HG02885 (cell line): ENCODE data around the gene WDR46.
"Not testable (repeated sequence)": the region's sequence is repeated elsewhere in the genome, so short reads cannot be mapped to it uniquely, and the experiment has no call there.

Experiments used
- ATAC-seq: cut with Tn5 transposase; IDR thresholded peaks from one replicate; pipeline ENCODE4 v1.9.1; 2021; ENCODE audit warnings: mild to moderate bottlenecking; ENCODE audit not compliant: unreplicated experiment, poor library complexity

Gene WDR46

DNA sequence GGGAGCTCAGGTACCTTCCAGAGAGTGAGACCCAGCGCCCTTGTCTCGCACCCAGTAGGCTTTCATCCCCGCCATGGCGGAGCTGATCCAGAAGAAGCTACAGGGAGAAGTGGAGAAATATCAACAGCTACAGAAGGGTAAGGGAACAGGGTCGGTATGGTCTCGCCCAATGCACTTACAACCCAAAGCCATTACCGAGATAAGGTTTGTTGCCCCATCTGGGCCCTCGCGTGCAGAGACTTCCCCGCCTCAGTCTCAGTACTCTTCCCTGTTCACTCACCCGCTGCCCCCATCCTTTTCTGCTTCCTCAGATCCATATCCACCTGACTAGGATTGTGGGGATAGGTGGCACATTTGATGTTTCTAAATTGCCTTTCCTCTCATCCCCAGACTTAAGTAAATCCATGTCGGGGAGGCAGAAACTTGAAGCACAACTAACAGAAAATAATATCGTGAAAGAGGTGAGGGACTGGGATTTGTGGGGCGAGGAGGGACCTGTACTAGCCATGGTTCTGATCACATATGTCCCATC lies 811 bp upstream of the WDR46 start:
- no peak for ATAC-seq

DNA sequence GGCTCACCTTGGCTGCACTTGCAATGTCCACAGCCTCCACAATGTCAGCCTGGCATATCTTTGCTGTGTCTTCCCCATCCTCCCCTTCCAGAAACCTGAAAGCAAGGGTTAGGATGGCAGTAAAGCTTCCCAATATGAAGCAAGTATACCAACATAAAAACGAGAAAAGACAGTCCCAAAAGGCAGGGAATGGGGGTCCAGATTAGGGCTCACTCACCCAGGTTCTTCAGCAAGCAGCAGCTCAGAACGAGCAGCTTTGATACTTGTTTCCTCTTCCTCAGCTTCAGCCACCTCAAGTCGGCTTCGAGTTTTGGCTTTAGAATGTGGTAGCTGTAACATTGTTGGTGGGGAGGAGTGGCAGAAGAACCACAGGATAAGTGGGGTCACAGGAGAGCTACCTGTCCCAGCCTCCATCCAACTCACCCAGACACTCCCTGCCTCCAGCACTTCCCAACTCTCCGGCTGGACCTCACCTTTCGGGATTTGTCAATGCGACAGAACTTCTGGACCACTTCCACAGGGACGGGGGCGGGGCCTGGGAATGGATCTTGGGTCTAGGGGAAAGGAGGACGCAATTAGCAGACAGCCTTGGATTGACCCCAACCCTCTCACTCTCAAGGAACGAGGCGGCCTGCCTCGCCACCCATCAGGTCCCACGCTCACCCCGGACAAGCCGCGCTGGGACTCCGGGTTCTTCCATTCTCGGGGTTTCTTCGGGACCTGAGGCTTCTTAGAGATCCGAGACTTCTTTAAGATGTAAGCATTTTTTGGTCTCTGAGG lies 708 bp downstream of the WDR46 start:
- ATAC-seq = no peak

DNA sequence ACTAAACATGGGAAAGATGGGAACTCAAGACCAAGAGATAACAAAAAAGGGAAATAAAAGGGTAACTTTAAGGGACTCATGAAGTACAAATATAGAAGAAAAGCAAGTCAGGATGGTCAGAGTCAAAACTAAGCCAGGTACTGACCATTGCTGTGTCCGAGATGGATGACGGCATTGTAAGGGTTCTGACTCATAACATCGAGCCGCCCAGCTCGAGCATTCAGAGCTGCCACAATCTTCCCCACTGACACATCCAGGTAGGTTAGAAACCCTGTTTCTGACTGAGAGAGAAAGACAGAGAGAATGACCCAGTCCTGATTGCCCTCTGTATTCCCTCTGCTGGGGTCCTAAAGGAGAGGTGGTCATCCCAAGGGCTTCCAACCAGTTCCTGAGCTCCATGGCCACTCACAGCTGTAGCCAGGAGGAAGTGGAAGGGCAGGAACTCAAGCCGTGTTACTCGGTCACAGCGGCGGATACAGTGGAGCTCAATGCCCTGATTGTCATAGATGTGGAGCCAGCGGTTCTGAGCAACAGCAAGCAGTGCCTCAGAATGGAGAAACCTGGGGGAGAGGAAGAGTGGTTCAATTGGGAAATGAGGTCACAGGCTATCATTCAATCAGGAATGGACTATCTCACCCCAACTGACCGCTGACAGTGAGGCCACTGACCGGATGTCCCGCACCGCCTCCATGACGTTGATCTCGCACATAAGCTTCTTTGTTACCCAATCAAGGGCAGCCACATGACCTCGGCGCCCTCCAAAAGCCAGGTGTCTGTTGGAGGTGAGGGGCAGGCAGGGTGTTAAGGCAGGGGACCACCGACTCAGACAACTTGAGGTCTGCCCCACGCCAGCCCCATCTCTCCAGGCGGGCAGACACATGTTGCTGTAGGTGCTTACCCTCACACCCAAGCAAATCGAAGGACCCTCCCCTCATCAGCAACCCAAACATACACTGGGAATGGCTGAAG lies 1.8 kb downstream of the WDR46 start:
- no peak for ATAC-seq

DNA sequence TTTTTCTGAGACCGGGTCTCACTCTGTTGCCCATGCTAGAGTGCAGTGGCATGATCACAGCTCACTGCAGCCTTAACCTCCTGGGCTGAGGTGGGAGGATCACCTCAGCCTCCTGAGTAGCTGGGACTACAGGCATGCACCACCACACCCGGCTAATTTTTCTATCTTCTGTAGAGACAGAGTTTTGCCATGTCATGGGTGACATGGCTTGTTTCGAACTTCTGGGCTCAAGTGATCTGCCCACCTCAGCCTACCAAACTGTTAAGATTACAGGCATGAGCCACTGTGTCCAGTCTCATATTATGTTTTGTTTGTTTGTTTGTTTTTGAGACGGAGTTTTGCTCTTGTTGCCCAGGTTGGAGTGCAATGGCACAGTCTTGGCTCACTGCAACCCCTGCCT lies 3.8 kb downstream of the WDR46 start:
- ATAC-seq = not testable (repeated sequence)

DNA sequence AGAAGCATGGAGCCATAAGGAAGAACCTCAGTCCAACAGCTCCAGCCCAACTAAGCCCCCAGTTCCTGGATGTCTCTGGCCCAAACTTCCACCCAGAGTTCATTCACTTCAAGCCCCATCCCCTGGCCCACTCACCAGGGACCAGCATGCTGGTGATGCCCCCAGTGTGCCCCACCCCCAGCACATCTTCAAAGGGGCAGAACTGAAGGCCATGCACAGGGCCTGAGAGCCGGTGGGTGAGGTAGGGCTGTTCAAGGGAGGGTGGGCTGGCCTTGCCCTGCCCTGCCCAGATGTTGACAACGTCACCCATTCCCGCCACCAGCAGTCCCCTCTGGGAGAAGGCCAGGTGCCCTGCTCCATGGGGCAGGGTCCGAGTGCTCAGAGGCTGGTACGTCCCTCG lies 8.5 kb downstream of the WDR46 start:
- no peak for ATAC-seq

DNA sequence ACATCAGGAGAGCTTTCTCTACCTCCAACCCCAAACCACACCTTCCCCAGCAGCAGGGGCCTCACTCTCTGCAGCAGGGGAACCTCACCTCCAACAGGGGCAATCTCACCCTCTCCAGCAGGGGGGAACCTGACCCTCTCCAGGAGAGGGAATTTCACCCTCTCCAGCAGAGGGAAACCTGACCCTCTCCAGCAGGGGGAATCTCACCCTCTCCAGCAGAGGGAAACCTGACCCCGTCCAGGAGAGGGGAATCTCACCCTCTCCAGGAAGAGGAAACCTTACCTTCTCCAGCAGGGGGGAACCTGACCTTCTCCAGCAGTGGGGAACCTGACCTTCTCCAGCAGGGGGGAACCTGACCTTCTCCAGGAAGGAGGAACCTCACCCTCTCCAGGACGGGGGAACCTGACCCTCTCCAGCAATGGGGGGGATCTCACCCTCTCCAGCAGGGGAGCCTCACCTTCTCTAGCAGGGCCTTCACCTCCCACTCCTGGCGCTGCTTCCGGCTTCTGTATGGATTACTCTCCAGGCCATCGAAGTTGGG lies 9.0 kb downstream of the WDR46 start:
- no peak for ATAC-seq

DNA sequence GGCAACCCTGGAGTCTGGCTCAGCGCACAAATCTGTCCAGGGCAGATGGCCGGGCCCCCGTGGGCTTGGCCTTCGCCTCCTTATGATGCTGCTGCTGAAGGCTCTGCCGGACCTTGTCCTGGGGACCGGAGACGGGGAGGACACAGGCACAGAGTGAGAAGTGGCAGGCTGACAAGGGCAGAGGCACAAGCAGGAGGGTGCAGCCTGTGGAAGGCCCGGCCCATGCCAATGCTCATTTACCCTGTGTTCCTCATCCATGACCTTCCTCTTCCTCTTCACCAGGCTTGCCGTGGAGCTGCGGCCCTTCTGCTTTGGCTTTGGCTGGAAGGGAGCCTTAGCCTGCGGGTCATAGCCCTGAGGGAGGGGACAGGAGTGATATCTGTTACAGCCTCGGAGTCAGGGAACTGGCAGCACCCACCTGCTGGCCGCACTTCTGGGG lies 9.8 kb downstream of the WDR46 start:
- ATAC-seq = no peak

DNA sequence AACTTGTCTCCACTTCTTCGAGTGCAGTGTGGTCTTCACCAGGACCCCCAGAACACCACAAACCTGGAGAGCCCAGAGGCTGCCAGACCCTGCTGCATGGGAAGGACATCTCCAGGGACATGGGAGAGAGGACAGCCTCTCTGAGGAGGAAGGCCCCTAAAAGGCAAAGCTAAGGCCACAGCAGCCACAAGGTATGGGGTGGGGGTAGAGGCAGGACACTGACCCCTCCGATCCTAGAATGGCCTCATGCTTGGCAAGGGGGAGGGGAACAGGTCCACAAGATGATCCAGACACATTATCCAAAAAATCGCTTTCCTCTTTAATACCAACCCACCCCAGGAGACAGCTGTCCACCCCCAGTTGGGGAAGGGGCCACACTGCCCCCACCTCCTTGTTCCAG lies 10.2 kb downstream of the WDR46 start:
- ATAC-seq = no peak

DNA sequence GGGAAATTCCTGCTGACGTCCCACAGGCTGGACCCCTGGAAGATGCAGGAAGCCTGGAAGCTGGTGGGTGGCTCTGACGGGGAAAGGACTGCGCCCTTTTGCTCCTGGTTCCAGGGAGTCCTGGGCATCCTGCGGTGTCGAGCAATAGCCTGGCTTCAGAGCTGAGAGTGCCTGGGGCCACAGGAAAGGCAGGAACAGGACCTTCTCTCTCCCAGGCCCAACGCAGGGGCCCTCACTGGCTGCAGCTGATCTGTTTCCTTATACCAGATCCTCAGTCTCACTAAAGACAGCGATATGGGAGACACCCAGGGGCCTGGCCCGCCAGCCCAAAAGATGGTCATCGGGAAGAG lies 10.7 kb downstream of the WDR46 start:
- ATAC-seq = no peak

DNA sequence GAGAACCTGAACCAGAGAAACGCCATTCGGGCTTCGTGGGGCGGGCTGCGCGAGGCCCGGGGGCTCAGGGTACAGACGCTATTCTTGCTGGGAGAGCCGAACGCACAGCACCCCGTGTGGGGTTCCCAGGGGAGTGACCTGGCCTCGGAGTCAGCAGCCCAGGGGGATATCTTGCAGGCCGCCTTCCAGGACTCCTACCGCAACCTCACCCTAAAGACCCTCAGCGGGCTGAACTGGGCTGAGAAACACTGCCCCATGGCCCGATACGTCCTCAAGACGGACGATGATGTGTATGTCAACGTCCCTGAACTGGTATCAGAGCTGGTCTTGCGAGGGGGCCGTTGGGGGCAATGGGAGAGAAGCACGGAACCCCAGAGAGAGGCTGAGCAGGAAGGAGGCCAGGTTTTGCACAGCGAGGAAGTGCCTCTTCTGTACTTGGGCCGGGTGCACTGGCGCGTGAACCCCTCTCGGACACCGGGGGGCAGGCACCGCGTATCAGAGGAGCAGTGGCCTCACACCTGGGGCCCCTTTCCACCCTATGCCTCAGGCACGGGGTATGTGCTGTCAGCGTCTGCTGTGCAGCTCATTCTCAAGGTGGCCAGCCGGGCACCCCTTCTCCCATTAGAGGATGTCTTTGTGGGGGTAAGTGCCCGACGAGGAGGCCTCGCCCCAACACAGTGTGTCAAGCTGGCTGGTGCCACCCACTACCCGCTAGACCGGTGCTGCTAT lies 11.2 kb downstream of the WDR46 start:
- no peak for ATAC-seq

DNA sequence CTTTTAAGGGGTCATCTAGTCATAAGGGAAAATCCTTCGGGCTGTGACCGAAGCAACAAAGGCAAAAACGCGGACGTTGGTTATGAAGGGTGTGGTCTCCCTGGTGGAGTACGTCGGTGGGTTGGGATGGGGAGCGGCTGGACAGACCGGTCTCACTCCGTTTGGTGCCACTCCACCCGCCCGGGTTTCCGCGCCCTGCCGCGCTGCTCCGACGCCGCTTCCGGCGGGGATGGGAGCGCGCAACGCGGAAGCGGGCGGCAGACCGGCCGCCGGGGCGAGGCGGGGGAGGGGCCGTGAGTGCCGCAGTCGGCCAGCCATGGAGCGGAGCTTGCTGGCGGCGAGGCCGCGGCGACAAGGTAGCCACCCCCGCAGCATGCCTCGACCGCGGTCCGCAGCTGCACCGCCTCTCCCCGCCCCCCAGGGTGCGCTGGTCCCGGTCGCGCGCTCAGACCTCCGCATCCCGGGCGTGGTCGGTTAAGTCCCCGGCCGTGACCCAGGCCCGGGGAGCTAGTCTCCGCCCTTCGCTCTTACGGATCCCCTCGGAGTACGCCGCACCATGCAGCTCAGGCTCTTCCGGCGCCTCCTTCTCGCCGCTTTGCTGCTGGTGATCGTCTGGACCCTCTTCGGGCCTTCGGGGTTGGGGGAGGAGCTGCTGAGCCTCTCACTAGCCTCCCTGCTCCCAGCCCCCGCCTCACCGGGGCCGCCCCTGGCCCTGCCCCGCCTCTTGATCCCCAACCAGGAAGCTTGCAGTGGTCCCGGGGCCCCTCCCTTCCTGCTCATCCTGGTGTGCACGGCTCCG lies 12.0 kb downstream of the WDR46 start, which contains the start of gene B3GALT4:
B3GALT4 (plus strand) TSS at position 260 of the 799 bp plus-strand sequence; CDS start at position 557, 297 bp downstream.
- ATAC-seq = peak; percentile 63

DNA sequence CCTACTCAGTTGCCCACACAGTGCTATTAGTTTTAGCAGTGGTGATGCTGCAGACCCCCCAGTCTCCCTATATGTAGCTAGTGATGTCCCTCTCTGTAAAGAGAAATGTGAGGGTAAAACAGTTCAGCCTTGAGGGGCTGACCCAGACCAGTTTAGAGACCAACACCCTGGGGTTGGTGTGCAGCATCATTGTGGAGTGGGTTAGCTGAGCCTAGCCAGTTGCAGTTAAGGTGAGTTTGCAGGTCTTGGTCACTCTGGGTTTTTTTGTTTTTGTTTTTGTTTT lies 12.5 kb downstream of the WDR46 start:
- no peak for ATAC-seq

DNA sequence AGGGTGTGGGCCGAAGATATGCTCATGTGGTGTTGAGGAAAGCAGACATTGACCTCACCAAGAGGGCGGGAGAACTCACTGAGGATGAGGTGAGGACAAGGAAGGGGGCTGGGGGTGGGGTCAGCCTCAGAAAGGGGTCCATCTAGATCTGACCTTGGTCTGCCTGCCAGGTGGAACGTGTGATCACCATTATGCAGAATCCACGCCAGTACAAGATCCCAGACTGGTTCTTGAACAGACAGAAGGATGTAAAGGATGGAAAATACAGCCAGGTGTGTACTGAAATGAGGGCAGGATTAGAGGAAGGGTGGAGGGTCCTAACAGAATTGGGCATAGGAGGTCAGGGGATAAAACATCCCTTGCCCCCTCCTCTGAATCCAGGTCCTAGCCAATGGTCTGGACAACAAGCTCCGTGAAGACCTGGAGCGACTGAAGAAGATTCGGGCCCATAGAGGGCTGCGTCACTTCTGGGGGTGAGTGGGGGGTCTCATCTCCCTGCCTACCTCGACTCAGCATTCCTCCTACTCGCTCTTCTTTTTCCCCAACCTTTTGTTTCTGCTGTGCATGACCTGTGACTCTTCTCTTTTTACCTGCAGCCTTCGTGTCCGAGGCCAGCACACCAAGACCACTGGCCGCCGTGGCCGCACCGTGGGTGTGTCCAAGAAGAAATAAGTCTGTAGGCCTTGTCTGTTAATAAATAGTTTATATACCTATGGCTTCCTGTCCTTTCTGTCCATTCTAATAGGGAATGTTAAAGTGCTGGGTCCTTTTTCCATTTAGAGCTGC lies 13.1 kb downstream of the WDR46 start:
- not testable (repeated sequence) for ATAC-seq

DNA sequence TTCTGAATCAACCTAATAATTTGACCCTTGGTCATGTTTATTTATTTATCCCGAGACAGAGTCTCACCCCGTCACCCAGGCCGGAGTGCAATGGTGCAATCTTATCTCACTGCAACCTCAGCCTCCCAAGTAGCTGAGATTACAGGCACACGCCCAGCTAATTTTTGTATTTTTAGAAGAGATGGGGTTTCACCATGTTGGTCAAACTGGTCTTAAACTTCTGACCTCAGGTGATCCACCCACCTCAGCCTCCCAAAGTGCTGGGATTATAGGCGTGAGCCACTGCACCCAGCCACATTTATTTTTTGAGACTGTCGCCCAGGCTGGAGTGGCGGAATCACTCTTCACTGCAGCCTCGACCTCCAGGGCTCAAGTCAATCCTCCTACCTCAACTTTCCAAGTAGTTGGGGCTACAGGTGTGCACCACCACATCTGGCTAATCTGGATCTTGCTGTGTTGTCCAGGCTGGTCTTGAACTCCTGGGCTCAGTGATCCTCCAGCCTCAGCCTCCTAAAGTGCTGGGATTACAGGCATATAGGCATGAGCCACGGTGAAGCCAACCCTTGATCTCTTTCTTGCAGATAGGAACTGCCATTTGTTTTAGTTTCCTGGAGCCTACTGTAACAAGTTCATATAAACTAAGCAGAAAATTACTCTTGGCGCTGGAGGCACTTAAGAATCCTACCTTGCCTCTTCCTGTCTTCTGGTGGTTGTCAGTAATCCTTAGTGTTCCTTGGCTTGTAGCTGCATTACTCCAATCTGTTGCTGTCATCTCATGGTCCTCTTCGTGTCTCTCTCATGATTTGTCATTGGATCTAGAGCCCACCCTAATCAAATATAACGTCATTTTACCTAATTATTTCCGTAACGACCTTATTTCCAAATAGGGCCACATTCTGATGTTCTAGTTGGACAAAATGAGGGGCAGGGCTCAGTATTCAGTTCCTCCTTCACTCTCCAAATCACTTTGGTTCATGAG lies 14.8 kb downstream of the WDR46 start:
- ATAC-seq = no peak

DNA sequence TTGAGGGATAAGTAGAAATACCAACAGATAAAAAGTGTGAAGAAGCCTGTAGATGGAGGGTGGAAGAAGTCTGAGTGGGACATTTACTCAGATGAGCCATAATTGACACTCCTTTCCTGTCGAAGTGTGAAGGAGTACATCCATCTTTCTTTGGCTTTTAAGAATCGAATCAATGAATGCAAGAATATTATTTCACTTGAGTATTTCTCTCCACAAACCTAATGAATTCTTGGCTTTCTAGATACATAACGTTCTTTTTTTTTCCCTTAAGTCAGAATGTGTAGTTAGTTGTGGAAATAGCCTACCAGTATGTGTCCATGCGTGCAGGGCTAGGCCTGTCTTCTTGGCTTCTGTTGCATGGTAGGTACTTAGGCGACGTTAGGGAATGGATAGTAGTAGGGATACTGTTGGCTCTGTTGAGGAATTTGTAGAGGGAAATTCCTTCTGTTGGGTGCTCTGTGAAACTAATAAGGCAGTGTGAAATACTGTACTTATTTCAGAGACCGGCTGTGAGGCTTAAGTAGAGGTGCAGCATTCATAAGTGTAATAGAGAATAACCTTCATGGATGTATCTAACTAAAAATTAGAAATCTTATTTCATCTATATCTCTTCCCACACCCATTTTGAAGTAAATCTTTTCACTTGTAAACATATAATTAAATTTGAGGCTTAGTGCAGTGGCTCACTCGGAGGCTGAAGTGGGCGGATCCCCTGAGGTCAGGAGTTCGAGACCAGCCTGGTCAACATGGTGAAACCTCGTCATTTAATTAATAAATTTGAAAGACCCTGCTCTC lies 15.7 kb downstream of the WDR46 start:
- no peak for ATAC-seq

DNA sequence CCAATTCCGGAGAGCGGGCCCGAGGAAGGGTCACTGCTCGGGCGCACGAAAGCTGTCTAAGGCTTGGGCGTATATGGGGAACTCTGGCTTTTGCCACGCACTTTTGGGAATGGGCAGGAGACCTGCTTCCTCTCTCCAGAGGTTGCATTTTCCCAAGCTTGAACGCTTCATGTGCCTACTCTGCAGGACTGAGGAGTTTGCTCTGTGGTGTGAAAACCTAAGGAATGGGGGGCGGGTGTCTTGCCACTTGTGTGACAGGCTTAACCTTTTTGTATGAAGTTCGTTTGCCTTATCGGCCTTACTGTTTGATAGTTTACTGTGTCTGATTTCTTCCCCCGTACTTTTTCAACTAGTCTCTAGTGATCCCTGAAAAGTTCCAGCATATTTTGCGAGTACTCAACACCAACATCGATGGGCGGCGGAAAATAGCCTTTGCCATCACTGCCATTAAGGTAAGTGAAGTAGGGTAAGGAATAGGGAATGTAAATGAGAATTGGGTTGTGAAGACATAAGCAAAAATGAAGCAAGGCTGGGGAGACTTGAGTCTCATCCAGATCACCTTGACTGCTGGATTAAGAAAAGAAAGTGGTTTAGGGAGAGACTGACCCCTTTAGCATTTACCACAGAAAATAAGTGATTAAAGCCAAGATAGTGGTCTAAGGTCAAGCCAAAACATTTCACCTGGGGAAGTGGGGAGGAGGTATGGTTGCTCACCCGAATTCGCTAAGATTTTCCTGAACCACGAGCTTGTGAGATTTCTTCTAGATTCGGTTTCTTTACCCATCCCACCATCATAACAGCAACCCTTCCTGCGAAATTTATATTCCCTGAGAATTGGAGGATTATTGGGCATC lies 16.5 kb downstream of the WDR46 start:
- peak; percentile 19 for ATAC-seq
